Measurements from ENCODE around the gene MKNK1. TPM values are rescaled to one million over a fixed set of nuclear protein-coding genes. Genes with fewer than 3 reads are reported as not detected.
A peak's percentile ranks its signal among the peaks of the same experiment; 100 is the strongest.

Gene MKNK1
- total and polyA plus RNA-seq, 2 of the 8 experiments (the other 6 are each of a cell fraction or from before 2014, with no cell fraction given): 13.9 to 21.5 TPM

- Histone ChIP-seq H2BK5ac (ENCODE audit: low read depth, low read length) (no peak overlapping the region), H3K18ac (ENCODE audit: extremely low read depth, low read length) (0 out of 2 replicates have a peak overlapping the region, but pooled peaks have one; percentile 34), H2AK5ac (ENCODE audit: low read depth, low read length) (no peak overlapping the region), H4K91ac (replicated peaks; ENCODE audit: insufficient read length, low read length) (no peak overlapping the region), H3K56ac (replicated peaks; ENCODE audit: insufficient read length, low read depth, low read length) (no peak overlapping the region), H2BK120ac (replicated peaks; ENCODE audit: low read depth, low read length) (no peak overlapping the region), H2AFZ (ENCODE audit: low read length) (peak overlapping the region; percentile 3), H3K27me3 (replicated peaks in 1 of 4; ENCODE audit: control insufficient read depth in 3 of 4, extremely low read depth in 1 of 4, insufficient read depth in 3 of 4, low read length in 3 of 4) (peaks cover 0 to 11% (median 9%) of the 10 kb centered on the region in 4 experiments; a peak in 5 of 7 replicates), H4K20me1 (replicated peaks in 1 of 2; ENCODE audit: control insufficient read depth in 1 of 2, insufficient read depth in 2 of 2, low read length in 2 of 2) (no peaks in the 10 kb centered on the region), H3K27ac (ENCODE audit: low read depth, low read length) (no peak overlapping the region), H3K4ac (replicated peaks; ENCODE audit: insufficient read length, low read depth, low read length) (no peak overlapping the region), H2BK12ac (ENCODE audit: low read depth, low read length) (0 out of 2 replicates have a peak overlapping the region, but pooled peaks have one; percentile 39), H3K79me2 (ENCODE audit: control insufficient read depth in 1 of 2, insufficient read depth in 2 of 2, low read length in 2 of 2) (no peaks in the 10 kb centered on the region), H3K36me3 (ENCODE audit: control insufficient read depth in 2 of 4, insufficient read depth in 4 of 4, low read length in 3 of 4) (no peaks in the 10 kb centered on the region), H3K4me1 (replicated peaks in 1 of 4; ENCODE audit: control insufficient read depth in 3 of 4, insufficient read depth in 4 of 4, low read length in 3 of 4) (peaks cover 11 to 27% (median 19%) of the 10 kb centered on the region in 4 experiments), H3K23ac (ENCODE audit: insufficient read length) (no peak overlapping the region), H4K5ac (ENCODE audit: insufficient read length, low read depth, low read length) (no peak overlapping the region), H3K23me2 (ENCODE audit: low read depth, low read length) (peaks cover 7% of the 10 kb centered on the region; the same call in 1 of the 2 replicates), H3K4me2 (ENCODE audit: insufficient read depth in 1 of 2, low read depth in 2 of 2, low read length in 2 of 2) (peak overlapping the region; percentile 70 to 91), H4K8ac (ENCODE audit: extremely low read depth, insufficient read depth, low read length) (no peak overlapping the region), H3K9ac (replicated peaks in 1 of 4; ENCODE audit: extremely low read depth in 1 of 4, low read depth in 3 of 4, low read length in 3 of 4) (no peak overlapping the region), H2BK20ac (ENCODE audit: low read length) (0 out of 2 replicates have a peak overlapping the region, but pooled peaks have one; percentile 35), H3K4me3 (ENCODE audit: extremely low read depth in 1 of 4, insufficient read depth in 2 of 4, low read depth in 3 of 4, low read length in 4 of 4) (peak overlapping the region; percentile 47 to 83 (median 82)), H3K14ac (ENCODE audit: insufficient read length) (no peak overlapping the region), H3K79me1 (ENCODE audit: low read depth, low read length) (no peaks in the 10 kb centered on the region), H3K9me3 (ENCODE audit: insufficient read depth in 2 of 2, low read depth in 1 of 2, low read length in 1 of 2) (no peaks in the 10 kb centered on the region), H2BK15ac (ENCODE audit: low read length) (peak overlapping the region; percentile 18; the same call in 1 of the 2 replicates)
- ChIA-PET POLR2A (ENCODE audit: partially characterized antibody) (interaction anchor here (0.7 to 2.2 kb wide), 14 partner anchors 9 to 102 kb away, joined by 3 to 8 read pairs (median 4); partner anchors contain the start of genes EFCAB14, MKNK1 and TEX38), CTCF (ENCODE audit: partially characterized antibody) (interaction anchor here (0.8 to 14.2 kb wide), 12 partner anchors 8 to 277 kb away, joined by 3 to 126 read pairs (median 4); partner anchors contain the start of gene MKNK1)
- DNase-seq (ENCODE audit: low read depth in 1 of 2, low spot score in 2 of 2): no peak
- 51% methylated on average over 10 of the region's 10 CpGs; no CpG with 5 or more reads in 1 of the 2 experiments for WGBS, 2 experiments (ENCODE audit: extremely low coverage in 1 of 2, insufficient coverage in 1 of 2, insufficient read length in 1 of 2, insufficient replicate concordance in 2 of 2, low coverage in 1 of 2, low lambda C conversion rate in 2 of 2, missing lambda C conversion rate in 1 of 2)
- no peak for FAIRE-seq
- no peak for TF ChIP-seq POU5F1 (IDR thresholded peaks at IDR 0.05; ENCODE audit: low read depth, low read length)
- no peak for TF ChIP-seq CTCF (IDR thresholded peaks at IDR 0.05; ENCODE audit: control extremely low read depth in 1 of 3, insufficient read depth in 1 of 3, low read depth in 1 of 3, low read length in 3 of 3)
- no peak for TF ChIP-seq ATF2 (IDR thresholded peaks at IDR 0.05; ENCODE audit: low read length)
- no peak for TF ChIP-seq TBP (IDR thresholded peaks at IDR 0.05; ENCODE audit: low read depth, low read length)
Observed at GRCh38 chr1:46617108-46617800, 13.2 kb upstream of the MKNK1 start.

Measured in H1 (cell line).